ENCODE measurements around the gene CYP3A4.
"Not testable (repeated sequence)": the region's sequence is repeated elsewhere in the genome, so short reads cannot be mapped to it uniquely, and the experiment has no call there.

The CYP3A4 gene

DNA sequence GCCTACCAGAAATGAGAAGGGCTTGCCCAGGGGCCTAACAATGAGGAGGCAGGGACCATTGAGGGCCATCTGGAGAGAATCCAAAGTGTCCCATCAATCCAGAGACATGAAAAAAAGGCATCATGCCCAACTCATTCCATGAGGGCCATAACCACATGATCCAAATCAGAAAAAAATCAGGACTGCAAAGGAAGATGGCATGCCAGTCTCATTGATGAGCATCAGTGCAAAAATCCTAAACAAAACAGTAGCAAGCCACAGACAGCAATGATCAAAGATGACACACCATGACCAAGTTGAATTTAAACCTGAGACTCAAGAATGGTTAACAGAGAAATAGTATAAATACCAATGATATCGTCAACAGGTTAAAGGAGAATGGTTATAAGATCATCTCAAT, 7.0 kb upstream of the CYP3A4 start:
- Histone ChIP-seq H3K9ac (ENCODE audit: low read length) (no peak overlapping the region), H3K27ac (ENCODE audit: low read depth, low read length) (no peak overlapping the region), H3K4me1 (ENCODE audit: insufficient read depth, low read length) (no peaks in the 10 kb centered on the region), H3K9me3 (ENCODE audit: low read length) (no peaks in the 10 kb centered on the region), H3K36me3 (ENCODE audit: insufficient read depth, low read length) (no peaks in the 10 kb centered on the region), H3K27me3 (ENCODE audit: control insufficient read depth in 1 of 2, insufficient read depth in 2 of 2, low read length in 2 of 2) (no peaks in the 10 kb centered on the region), H3K4me3 (ENCODE audit: low read depth in 1 of 2, low read length in 2 of 2) (no peak overlapping the region)

DNA sequence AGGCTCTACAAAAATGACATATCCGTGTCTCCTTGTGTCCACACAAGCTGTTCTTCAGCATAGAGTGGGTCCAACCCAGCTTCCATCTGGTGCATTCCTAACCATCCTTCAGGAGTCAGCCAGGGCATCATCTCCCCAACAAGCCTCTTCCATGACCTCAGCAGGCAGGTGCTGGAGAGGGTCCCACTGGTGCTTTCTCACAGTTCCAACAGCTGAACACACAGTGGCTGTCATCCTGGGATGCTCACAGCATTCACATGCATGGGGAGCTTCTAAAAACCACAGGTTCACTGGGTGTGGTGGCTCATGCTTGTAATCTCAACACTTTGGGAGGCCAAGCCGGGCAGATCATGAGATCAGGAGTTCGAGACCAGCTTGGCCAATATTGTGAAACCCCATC, 6.4 kb upstream of the CYP3A4 start:
- H3K27ac ChIP-seq (ENCODE audit: low read depth, low read length): no peak overlapping the region
- no peak overlapping the region for H3K9ac ChIP-seq (ENCODE audit: low read length)
- H3K36me3 ChIP-seq (ENCODE audit: insufficient read depth, low read length): no peaks in the 10 kb centered on the region
- no peaks in the 10 kb centered on the region for H3K4me1 ChIP-seq (ENCODE audit: insufficient read depth, low read length)
- no peaks in the 10 kb centered on the region for H3K9me3 ChIP-seq (ENCODE audit: low read length)
- no peaks in the 10 kb centered on the region for H3K27me3 ChIP-seq (ENCODE audit: control insufficient read depth in 1 of 2, insufficient read depth in 2 of 2, low read length in 2 of 2)
- no peak overlapping the region for H3K4me3 ChIP-seq (ENCODE audit: low read depth in 1 of 2, low read length in 2 of 2)

DNA sequence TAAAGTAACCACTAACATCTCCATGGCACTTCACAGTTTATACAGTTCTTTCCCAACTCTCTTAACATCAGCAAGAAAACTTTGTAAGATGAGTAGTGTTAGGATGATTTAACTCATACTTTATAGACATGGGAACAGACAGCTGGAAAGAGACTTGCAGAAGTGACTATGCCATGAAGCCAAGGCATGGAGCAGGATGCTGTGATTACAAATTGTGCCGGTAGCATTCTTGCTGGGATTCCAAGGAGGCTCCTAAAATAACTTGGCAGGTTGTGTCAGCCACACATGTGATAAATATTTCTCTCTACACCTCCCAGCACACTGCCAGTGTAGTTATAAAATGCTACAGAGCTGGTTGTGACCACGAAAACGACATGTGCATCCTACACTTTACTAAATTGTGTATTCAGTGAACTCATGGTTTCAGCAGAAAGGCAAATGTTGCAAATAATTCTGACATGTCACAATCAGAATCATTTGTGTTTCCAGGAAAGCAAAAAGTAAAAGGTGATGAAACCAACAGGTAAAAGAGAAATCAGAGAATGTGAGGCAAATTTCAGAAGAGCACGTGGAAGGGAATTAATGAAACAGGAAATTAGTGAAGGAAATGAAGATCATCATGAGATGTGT, 5.6 kb upstream of the CYP3A4 start:
- no peaks in the 10 kb centered on the region for H3K9me3 ChIP-seq (ENCODE audit: low read length)
- H3K9ac ChIP-seq (ENCODE audit: low read length): no peak overlapping the region
- H3K4me1 ChIP-seq (ENCODE audit: insufficient read depth, low read length): no peaks in the 10 kb centered on the region
- H3K36me3 ChIP-seq (ENCODE audit: insufficient read depth, low read length): no peaks in the 10 kb centered on the region
- no peak overlapping the region for H3K4me3 ChIP-seq (ENCODE audit: low read depth in 1 of 2, low read length in 2 of 2)
- no peaks in the 10 kb centered on the region for H3K27me3 ChIP-seq (ENCODE audit: control insufficient read depth in 1 of 2, insufficient read depth in 2 of 2, low read length in 2 of 2)
- no peak overlapping the region for H3K27ac ChIP-seq (ENCODE audit: low read depth, low read length)

DNA sequence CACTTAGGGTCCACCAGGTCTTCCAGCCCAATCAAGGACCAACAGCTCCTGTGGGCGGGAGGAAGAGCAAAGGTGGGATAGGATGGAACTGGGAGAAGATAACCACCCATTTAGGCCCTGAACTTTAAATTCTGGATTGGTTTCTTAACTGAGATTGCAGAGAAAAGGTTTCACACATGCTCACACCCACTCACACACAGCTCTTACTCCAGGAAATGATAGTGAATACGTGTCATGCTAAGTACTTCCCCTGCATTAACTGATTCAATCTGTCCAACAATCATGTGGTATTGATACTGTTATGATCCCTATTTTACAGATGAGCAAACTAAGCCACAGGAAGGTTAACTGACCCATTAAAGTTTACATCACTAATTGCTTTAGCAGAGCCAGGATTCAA, 4.6 kb upstream of the CYP3A4 start:
- H3K27ac ChIP-seq (ENCODE audit: low read depth, low read length): no peak overlapping the region
- H3K9ac ChIP-seq (ENCODE audit: low read length): no peak overlapping the region
- H3K36me3 ChIP-seq (ENCODE audit: insufficient read depth, low read length): no peaks in the 10 kb centered on the region
- H3K4me1 ChIP-seq (ENCODE audit: insufficient read depth, low read length): no peaks in the 10 kb centered on the region
- H3K9me3 ChIP-seq (ENCODE audit: low read length): no peaks in the 10 kb centered on the region
- H3K4me3 ChIP-seq (ENCODE audit: low read depth in 1 of 2, low read length in 2 of 2): no peak overlapping the region
- H3K27me3 ChIP-seq (ENCODE audit: control insufficient read depth in 1 of 2, insufficient read depth in 2 of 2, low read length in 2 of 2): no peaks in the 10 kb centered on the region

DNA sequence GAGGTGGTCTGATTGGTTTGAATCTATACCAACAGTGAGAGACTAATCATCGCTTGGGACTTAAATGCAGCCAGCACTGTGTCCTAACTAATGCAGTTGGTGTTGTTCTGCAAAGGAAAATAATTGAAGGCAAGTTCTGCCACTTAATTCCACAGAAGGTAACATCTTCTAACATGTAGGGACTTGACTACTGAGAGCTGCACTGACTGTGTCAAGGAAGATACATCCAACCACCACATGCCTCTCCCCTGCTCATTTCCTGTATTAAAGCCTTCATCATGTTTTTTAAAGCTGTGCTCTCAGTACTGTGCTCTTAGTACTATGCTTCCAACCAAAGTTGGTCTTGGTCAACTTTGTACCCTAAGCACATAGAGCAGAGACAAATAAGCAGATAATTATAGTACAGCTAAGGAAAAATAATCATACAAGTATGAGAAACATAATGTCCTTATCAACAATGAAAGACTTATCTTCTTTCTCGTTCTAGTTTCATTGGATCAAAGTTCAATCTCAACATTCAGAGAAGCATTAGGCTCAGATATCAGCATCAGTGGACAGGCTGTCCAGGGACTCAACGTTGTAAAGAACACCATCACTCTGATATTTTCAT, 2.8 kb upstream of the CYP3A4 start:
- Histone ChIP-seq H3K36me3 (ENCODE audit: insufficient read depth, low read length) (no peaks in the 10 kb centered on the region), H3K9ac (ENCODE audit: low read length) (no peak overlapping the region), H3K4me1 (ENCODE audit: insufficient read depth, low read length) (no peaks in the 10 kb centered on the region), H3K9me3 (ENCODE audit: low read length) (no peaks in the 10 kb centered on the region), H3K4me3 (ENCODE audit: low read depth in 1 of 2, low read length in 2 of 2) (no peak overlapping the region), H3K27ac (ENCODE audit: low read depth, low read length) (no peak overlapping the region), H3K27me3 (ENCODE audit: control insufficient read depth in 1 of 2, insufficient read depth in 2 of 2, low read length in 2 of 2) (no peaks in the 10 kb centered on the region)

DNA sequence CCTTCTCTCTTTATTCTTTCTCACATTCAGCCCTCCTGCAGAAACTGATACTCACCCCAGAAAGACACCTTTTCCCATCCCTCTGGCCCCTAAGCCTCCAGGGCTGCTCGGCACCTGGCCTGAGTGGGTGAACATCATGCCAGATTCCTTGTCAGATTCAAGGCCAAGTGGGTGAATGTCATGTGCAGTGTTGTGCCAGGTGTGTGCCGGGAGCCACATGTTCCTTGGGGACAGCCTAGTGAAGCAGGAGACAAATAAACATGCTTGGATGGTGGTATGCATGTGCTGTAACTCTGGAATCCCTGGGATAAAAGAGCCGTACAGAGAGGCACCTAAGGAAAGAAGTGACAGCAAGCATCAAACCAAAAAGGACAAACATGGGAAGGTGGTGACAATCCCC, 1.7 kb upstream of the CYP3A4 start:
- H3K27me3 ChIP-seq (ENCODE audit: control insufficient read depth in 1 of 2, insufficient read depth in 2 of 2, low read length in 2 of 2); H3K9ac ChIP-seq (ENCODE audit: low read length); H3K27ac ChIP-seq (ENCODE audit: low read depth, low read length); H3K36me3 ChIP-seq (ENCODE audit: insufficient read depth, low read length); H3K4me1 ChIP-seq (ENCODE audit: insufficient read depth, low read length); H3K9me3 ChIP-seq (ENCODE audit: low read length); H3K4me3 ChIP-seq (ENCODE audit: low read depth in 1 of 2, low read length in 2 of 2): not testable (repeated sequence)

DNA sequence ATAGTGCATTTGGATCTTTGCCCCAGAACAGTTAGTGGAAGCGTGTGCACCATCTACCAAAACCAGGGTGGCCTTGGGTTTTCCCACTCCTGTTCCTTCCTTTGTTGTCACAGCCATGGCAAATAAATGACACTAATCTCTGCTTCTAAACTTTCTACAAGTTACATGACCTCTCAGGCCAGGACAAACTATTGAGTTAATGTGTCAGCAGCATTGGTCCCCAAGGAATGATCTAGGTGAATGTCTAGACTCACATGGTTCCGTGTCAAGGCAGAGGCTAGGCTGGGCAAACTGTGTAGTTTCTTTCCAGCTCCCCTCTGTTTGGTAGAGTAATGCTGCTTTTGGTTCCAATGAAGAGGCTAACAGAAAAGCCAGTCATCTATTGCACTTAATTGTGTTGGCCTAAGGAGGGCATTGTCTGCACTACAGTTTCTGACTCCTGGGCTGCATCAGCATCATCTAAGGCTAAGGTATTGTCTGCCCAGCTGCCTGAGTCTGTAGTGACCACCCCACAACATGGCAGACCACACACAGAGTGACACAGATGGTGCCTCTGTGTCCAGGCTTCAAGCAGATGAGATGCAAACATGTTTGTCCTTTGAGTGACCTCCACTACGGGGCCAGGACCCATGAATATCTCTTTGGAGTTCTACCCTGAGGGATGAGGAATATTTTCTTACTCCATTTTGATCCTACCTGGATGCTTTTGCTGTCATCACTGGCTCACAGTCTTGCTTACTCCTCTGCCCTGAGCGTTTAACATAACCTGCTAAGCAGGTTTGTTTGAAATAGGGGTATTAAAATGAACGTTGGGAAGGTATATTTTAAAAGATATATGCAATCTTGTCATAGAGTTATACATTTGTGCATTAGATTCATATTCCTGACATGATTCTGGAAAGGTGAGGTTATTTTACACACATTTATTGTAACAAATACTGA, 1.7 kb downstream of the CYP3A4 start:
- Histone ChIP-seq H3K27me3 (ENCODE audit: control insufficient read depth in 1 of 2, insufficient read depth in 2 of 2, low read length in 2 of 2) (no peaks in the 10 kb centered on the region), H3K27ac (ENCODE audit: low read depth, low read length) (no peak overlapping the region), H3K9ac (ENCODE audit: low read length) (no peak overlapping the region), H3K4me3 (ENCODE audit: low read depth in 1 of 2, low read length in 2 of 2) (no peak overlapping the region), H3K4me1 (ENCODE audit: insufficient read depth, low read length) (no peaks in the 10 kb centered on the region), H3K9me3 (ENCODE audit: low read length) (no peaks in the 10 kb centered on the region), H3K36me3 (ENCODE audit: insufficient read depth, low read length) (no peaks in the 10 kb centered on the region)

DNA sequence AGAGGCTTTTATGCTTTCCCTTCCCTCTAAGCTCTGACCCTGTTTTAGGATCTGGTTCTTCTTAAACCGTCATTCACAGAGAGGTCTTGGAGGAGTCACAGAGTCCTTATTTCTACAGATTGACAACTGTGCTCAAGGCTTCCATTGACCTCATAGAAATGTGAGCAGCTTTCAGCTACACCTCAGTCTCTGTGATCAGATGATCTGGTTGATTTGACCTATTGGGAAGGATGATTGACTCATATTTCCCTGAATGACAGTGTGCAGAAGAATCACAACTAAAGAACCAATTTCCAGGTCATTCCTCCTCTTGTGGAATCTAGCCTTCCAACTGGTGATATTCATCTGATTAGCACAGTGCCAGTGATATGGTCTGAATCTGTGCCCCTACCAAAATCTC, 3.4 kb downstream of the CYP3A4 start:
- no peaks in the 10 kb centered on the region for H3K27me3 ChIP-seq (ENCODE audit: control insufficient read depth in 1 of 2, insufficient read depth in 2 of 2, low read length in 2 of 2)
- H3K9me3 ChIP-seq (ENCODE audit: low read length): no peaks in the 10 kb centered on the region
- H3K27ac ChIP-seq (ENCODE audit: low read depth, low read length): no peak overlapping the region
- no peak overlapping the region for H3K4me3 ChIP-seq (ENCODE audit: low read depth in 1 of 2, low read length in 2 of 2)
- no peaks in the 10 kb centered on the region for H3K4me1 ChIP-seq (ENCODE audit: insufficient read depth, low read length)
- no peak overlapping the region for H3K9ac ChIP-seq (ENCODE audit: low read length)
- H3K36me3 ChIP-seq (ENCODE audit: insufficient read depth, low read length): no peaks in the 10 kb centered on the region

DNA sequence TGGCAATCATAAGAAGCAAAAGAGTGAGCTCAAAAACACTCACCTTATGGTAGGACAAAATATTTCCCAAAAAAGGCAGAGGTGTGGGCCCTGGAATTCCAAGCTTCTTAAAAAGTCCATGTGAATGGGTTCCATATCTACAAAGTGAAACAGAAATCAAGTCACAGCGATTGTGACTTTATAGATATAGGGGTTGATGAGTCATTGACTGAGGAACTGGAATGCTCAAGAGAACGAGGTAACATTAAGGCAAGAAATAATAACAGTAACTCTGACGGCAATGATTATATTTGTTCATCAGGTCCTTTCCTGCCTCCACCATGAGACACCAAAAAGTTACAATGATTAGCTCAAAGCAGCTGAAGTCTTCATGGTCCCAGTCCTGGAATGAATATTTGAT, 4.0 kb downstream of the CYP3A4 start:
- H3K4me3 ChIP-seq (ENCODE audit: low read depth in 1 of 2, low read length in 2 of 2): no peak overlapping the region
- no peaks in the 10 kb centered on the region for H3K9me3 ChIP-seq (ENCODE audit: low read length)
- H3K4me1 ChIP-seq (ENCODE audit: insufficient read depth, low read length): no peaks in the 10 kb centered on the region
- H3K9ac ChIP-seq (ENCODE audit: low read length): no peak overlapping the region
- H3K27ac ChIP-seq (ENCODE audit: low read depth, low read length): no peak overlapping the region
- H3K27me3 ChIP-seq (ENCODE audit: control insufficient read depth in 1 of 2, insufficient read depth in 2 of 2, low read length in 2 of 2): no peaks in the 10 kb centered on the region
- H3K36me3 ChIP-seq (ENCODE audit: insufficient read depth, low read length): no peaks in the 10 kb centered on the region

DNA sequence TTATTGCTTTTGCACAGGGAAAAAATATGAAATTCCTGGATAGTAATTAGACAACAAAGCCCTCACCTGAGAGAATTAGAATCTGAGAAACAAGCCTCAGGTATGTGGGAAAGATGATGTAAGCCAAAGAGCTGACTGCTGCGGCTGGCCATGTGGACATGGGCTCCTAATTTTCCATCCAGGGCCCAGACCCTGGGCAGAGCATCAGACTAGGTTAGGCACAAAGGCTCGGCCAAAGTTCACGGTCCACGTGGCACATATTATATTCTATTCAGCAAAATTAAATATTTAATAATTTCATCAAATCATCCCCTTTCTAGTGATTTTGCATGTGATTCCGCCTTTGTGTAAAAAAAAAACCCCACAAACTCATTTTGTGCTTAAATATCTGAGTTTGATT, 5.1 kb downstream of the CYP3A4 start:
- Histone ChIP-seq H3K4me3 (ENCODE audit: low read depth in 1 of 2, low read length in 2 of 2) (no peak overlapping the region), H3K9ac (ENCODE audit: low read length) (no peak overlapping the region), H3K36me3 (ENCODE audit: insufficient read depth, low read length) (no peaks in the 10 kb centered on the region), H3K4me1 (ENCODE audit: insufficient read depth, low read length) (no peaks in the 10 kb centered on the region), H3K9me3 (ENCODE audit: low read length) (no peaks in the 10 kb centered on the region), H3K27me3 (ENCODE audit: control insufficient read depth in 1 of 2, insufficient read depth in 2 of 2, low read length in 2 of 2) (no peaks in the 10 kb centered on the region), H3K27ac (ENCODE audit: low read depth, low read length) (no peak overlapping the region)

DNA sequence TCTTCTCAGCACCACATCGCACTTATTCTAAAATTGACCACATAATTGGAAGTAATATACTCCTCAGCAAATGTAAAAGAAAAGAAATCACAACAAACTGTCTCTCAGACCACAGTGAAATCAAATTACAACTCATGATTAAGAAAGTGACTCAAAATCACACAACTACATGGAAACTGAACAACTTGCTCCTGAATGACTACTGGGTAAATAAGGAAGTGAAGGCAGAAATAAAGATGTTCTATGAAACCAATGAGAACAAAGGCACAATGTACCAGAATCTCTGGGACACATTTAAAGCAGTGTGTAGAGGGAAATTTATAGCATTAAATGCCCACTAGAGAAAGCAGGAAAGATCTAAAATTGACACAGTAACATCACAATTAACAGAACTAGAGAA, 10.6 kb downstream of the CYP3A4 start:
- not testable (repeated sequence) for H3K4me1 ChIP-seq (ENCODE audit: insufficient read depth, low read length); H3K27me3 ChIP-seq (ENCODE audit: control insufficient read depth in 1 of 2, insufficient read depth in 2 of 2, low read length in 2 of 2); H3K9ac ChIP-seq (ENCODE audit: low read length); H3K9me3 ChIP-seq (ENCODE audit: low read length); H3K4me3 ChIP-seq (ENCODE audit: low read depth in 1 of 2, low read length in 2 of 2); H3K36me3 ChIP-seq (ENCODE audit: insufficient read depth, low read length); H3K27ac ChIP-seq (ENCODE audit: low read depth, low read length)

All from muscle layer of colon (tissue), 2 donors.